Stimulated activated CD4-positive, alpha-beta T cell treated with anti-CD3 and anti-CD28 coated beads, Interleukin-4, amount 100 ng/mL, for 1 hour (primary cell): ENCODE measurements around the gene HSPB9.

ENCODE experiments used
- DNase-seq: peaks from one replicate; pipeline ENCODE4 v3.0.0-alpha.2; 2020

HSPB9 gene

DNA sequence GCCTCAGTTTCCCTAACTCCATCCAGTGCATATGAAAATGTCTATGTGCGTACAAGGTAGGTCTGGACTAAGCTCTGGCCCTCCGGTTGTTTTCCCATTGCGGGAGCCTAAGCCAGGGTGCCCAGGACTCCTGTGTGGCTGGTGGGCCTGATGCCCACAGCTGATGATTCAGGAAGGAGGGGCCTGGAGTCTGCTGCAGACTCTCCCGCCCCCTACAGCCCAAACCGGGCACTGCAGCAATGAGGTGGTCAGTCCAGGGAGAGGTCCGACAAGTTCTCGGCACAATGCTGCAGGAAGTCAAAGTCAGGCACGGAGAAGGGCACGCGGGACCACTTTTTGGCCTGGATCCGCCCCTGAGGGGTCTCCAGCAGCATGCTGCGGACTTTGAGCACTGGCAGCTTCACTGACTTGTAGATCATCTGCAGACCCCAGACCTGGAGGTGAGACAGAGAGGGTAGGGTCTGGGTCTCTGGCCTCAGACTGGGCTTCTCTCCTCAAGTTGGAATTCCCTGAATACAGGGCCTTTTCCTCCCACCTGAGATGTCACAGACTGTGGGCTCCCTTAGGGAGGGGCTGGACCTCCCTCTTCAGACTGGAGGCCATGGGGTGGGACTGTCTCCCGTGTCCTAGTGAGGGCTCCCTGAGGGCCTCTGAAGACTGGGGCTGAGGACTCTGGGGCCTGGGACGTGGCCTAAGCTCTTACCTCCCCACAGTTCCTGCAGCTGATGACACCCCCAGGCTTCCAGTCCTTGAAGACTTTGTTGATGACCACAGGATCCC lies 20.9 kb upstream of the HSPB9 start:
- DNase-seq, result peak; percentile 65

DNA sequence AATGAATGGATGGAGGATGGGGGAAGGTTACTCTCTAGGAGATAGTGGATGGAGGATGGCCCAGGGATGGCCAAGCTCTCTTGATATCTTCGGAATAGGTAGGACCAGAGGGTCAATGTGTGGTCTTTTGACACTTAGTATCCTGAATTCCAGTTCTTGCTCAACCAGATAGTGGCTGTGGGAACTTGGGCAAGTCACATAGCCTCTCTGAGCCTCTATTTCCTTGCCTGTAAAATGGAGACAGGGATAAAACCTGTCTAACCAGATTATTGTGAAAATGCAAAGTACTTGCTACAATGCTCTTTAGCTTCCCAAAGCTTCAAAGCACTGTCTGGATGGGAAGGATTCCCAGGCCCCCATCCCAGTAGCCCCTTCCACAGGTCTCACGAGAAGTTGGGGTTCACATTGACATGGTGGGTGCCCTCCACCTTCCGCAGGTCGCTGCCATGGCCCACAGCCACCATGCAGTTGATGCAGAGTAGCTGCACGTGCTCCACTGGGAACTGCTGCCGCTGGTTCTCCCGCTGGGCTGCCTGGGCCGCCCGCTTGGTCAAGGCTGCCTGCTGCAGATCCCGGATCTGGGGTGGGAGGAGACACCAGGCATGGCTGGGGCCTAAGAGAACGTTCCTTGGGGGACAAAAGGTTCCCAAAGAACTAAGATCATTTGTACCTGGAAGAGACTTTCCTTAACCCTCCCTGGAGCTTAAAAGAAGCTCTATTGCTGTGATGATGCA lies 19.2 kb upstream of the HSPB9 start:
- no peak for DNase-seq

DNA sequence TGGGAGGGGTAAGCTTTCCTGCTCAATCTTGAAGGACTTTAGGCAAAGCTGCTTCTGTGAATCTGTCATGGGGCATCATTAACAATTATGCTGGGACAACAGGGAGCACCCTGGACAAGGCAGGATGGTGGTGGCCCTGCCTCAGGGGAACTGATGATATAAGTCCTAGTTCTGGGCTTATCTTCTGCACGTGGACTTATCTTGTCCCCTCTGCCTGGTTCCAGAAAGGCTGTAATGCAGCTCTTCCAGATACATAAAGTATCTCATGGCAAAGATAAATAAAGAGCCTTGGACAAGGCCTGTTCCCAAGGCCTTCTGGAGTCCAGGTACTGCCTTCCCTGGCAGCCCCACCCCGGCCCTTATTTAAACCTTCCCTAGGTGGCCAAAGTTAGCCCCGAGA lies 18.3 kb upstream of the HSPB9 start:
- no peak for DNase-seq

DNA sequence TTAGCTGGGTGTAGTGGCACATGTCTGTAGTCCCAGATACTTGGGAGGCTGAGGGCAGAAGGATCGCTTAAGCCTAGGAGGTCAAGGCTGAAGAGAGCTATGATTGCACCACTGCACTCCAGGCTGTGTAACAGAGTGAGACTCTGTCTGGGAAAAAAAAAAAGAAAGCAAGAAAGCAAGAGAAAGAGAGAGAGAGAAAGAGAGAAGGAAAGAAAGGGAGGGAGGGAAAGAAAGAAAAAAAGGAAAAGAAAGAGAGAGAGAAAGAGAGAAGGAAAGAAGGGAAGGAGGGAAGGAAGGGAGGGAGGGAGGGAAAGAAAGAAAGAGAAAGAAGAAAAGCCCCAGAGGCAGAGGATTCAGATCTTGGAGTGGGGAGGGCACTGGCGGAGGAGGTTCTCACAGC lies 16.6 kb upstream of the HSPB9 start:
- no peak for DNase-seq

DNA sequence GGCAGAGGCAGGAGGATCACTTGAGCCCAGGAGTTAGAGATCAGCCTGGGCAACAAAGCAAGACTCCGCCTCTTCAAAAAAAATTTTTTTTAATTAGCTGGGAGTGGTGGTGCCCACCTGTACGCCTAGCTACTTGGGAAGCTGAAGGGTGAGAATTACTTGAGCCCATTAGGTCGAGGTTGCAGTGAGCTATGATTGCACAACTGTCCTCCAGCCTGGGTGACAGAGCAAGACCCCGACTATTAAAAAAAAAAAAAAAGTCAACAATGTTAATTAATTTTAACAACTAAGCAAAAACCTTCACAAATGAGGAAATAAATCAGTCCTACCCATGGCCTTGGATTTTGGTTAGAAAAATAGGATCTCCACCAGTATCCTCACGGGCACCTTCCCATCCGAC lies 15.5 kb upstream of the HSPB9 start:
- DNase-seq, result no peak

DNA sequence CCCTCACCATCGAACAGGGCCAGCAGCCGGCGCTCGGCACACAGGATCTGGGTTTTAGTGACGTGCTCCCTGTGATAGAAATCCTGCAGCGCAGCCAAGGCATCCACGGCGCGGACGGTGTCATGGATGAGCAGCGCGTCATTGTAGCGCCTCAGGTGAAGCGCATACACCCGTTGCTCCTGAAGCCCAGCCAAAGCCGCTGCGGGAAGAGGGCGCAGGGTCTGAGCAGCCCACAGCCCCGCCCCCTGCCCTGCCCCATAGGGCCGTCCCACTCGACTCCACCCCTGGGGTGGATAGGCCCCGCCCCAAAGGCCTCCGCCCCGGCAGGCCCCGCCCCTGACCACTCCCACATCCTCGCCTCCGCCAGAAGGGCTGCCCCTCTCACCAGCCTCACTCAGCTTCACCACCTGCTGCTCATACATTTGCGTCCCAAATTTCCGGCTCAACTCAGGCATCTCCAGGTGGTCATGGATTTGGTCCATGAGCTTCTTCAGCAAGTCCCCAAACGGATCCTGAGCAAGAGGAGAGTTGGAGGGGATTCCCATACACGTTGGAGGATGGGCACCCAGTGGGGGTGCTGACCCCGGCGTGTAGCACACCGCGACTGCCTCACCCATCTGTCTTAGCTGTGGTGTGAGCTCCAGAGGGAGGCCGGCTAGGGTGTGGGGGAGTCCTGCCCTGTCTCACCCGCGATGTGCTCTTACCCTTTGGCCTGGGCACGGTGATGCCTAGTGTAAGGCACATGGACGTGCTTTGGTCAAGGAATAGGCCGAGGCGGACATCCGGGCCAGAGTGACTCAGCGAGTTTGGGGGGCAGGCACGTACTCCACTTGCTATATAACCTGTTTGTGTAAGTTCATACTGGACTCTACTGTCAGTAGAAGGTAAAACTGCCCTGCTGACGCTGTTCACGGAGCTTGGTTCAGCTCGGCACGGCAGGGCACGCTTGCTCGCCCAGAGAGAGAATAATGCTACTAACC lies 14.7 kb upstream of the HSPB9 start:
- peak; percentile 89 for DNase-seq

DNA sequence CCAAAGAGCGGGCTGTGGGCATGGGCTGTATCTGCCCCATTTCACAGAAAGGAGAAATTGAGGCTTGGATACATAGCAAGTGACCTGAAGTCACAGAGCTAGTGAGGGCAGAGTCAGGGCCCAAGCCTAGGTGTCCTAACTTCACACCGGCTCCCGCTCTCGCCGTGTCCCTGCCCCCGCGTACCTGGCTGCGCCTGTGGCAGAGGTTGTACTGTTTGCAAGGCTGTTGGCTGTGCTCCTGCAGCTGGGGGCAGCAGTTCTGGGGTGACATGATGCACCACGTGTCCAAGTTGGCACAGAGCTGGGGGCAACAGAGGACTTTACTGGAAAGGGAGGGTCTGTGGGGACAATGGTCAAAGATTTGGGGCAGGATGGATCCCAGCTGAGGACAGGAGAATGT lies 13.5 kb upstream of the HSPB9 start:
- no peak for DNase-seq

DNA sequence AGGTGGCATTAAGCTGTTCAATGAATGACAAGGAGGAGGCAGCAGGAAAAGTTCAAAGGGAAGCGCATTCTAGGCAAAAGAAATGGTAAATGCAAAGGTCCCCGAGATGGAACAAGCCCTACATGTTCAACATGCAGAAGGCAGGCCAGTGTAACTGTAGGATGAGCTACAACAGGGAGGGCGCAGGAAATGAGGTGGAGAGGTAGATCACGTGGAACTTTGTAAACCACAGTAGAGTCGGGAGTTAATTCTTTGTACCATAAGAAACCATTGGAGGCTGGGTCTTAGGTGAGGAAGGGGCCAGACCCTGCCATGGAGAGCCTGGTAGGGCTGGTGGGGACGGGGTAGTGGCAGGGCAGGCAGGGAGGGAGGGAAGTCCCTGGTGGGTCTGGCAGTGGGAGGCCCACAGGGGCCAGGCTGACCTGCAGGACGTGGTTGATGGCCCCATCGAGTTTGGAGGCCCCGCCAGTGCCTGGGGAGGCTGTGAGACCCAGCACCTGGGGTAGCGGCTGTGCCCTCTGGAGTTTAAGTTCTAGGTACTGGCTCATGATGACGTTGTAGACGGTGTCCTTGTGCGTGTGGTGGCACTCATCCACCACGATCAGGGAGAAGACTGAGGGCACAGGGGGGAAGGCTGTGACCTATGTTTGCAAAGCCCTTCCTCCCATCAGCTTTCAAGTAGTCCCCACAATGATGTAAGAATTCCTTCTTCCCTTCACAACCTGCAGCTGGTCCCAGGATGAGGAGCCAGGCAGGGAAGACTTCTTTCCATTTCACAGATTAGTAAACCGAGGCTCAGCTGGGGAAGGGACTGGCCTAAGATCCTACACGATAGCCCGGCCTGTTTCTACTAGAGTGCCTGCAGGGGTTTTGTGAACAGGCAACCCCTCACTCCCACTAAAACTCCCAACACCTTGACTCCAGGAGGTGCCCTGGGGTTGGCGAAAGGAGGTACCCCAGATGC lies 12.0 kb upstream of the HSPB9 start:
- DNase-seq, result no peak

DNA sequence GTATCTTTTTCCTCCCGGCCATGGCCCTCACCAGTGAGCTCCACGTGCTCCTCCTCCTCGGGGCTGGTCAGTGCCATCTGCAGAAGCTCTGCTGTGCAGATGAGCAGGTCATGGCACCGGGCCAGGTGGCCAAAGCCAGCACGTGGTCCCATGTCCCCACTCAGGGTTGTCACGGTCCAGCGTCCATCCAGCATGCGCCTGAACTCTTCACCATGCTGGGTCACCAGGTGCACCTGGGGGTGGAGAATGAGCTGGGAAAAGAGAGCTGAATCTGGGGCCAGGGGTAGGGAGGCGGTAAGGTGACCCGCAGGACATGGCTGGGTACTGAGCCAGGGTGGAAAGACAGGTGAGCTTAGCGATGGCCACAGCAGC lies 11.4 kb upstream of the HSPB9 start:
- no peak for DNase-seq

DNA sequence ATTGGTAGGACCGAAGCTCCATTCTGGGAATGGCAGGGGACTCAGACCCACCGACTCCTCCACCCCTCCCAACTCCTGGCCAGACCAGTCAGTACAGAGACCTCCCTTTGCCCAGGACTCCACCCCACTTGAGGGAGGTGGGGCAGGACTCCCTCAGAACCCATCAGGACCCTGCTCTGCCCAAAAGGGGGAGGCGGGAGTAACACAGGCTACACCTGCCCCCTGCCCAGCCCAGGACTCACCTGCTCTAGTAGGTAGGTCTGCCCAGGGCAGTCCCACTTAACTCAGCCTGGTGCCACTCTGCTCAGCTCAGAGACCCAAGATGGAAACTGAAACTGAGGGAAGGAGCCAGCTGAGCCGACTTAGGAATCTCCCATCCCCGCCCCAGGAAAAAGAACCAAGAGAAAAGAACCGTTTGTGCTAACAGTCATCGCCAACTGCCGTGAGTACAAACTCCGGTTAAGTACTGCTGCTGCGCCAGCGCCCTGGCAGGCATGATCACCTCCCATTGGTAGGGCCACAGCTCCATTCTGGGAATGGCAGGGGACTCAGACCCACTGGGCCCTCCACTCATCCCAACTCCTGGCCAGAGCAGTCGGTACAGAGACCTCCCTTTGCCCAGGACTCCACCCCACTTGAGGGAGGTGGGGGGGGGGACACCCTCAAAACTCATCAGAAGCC lies 10.6 kb upstream of the HSPB9 start:
- DNase-seq, result peak; percentile 34

DNA sequence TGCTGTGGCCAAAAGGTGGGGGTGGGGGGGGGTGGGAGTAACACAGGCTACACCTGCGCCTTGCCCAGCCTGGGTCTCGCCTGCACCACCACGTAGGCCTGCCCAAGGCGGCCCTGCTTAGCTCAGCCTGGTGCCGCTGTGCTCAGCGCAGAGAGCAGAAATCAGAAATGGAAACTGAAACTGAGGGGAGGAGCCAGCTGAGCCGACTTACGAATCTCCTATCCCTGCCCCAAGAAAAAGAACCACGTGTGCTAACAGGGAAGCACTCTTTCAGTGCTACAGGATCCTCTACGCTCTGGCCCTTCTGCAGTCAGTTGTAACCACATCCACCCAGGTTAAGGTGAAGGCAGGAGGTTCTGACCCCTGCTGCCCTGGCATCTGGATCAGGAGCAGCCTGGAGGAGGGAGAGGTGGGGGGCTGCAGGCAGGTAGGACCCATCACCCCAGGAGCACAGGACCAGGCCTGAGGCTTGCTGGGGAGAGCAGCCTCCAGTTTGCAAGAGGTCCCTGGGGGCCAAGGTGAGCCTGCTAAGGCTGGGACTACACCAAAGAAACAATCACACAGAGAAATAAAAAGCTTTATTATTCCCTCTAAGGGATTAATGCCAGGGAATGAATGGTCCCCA lies 9.9 kb upstream of the HSPB9 start, which contains the start of gene DHX58:
TSS of gene DHX58 (minus strand) at position 163 of the 625 bp plus-strand sequence. CDS start 822 bp downstream, outside the sequence.
- peak; percentile 70 for DNase-seq

DNA sequence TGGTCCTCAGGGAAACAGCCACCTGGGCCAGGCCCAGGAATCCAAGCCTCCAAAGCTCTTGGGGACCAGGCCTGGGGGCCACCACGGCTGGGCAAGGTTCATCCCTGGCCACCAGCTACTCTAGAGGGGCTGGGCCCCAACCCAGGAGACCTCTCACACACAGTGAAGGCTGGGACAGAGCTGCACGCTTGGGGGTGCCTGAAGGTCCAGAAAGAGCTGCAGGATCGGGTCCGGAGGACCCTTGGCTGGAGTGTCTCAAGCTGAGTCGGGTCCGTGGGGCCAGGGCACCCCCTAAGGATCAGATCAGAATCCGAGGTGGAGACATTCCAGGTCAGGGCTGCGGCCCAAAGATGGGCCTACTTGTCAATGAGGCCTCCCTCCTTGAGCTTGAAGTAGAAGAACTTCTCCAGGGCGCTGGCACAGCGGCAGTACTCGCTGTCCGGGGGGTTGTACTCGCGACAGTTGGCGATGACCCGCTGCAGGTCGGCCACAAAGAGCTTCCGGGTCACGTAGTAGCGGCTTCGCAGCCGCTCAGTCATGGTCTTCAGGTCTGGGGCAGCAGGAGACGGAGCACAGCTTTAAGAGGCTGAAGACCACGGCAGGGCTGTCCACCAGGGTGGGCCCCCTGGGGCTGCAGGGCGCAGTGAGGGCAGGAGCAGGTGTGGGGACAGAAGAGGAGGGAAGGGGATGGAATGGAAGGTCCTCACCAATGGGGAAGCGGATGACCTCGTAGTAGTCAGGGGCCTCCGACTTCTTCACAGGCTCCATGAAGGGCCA lies 9.1 kb upstream of the HSPB9 start:
- DNase-seq, result no peak

DNA sequence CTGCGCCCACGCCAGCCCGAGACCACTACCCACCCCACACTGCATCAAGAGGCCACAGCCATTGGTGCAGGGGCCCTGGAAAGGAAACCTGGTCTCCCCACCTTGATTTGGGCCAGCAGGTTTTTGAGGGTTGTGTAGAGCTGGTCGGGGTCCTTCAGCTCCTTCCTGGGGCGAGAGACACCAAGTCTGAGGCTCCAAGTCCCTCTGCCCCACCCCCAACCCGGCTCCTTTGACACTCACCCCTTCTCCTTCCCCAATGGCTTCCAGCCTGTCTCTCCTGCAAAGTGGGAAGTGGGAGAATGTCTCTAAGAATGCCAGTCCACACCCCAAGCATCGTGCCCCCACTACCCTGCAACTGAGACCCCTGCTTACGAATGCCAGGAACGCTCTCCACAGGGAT lies 8.5 kb upstream of the HSPB9 start:
- DNase-seq, result no peak

DNA sequence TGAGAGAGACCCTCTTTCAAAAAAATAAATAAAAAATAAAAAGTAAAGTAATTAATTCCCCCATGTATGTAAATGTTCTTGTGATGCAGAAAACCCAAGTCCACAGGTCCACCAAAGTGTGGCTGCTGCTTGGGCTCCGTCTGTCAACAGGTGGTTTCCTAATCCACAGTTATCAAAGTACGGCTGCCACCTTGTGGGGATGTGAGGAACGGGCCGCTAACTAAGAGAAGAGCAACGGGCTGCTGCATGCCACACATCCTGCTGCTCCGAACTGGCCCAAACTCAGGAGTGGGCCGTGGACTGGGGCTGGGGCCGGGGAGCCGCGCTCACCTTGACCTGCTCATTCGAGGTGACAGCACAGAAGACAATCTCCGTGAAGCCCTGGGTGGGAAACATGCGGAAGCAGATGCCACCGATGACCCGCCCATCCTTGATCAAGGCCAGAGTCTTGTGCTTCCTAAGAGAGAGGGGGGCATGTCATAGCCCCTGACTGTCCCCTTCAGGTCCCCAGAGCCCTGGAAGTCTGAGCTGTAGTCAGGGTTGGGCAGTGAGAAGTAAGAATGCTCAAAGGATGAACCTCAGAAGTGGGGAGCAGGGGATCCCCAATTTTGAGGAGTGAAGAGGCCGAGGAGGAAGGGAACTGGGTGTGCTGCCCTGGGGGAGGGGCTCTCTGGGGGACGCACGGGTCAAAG lies 5.8 kb upstream of the HSPB9 start:
- DNase-seq, result peak; percentile 79

DNA sequence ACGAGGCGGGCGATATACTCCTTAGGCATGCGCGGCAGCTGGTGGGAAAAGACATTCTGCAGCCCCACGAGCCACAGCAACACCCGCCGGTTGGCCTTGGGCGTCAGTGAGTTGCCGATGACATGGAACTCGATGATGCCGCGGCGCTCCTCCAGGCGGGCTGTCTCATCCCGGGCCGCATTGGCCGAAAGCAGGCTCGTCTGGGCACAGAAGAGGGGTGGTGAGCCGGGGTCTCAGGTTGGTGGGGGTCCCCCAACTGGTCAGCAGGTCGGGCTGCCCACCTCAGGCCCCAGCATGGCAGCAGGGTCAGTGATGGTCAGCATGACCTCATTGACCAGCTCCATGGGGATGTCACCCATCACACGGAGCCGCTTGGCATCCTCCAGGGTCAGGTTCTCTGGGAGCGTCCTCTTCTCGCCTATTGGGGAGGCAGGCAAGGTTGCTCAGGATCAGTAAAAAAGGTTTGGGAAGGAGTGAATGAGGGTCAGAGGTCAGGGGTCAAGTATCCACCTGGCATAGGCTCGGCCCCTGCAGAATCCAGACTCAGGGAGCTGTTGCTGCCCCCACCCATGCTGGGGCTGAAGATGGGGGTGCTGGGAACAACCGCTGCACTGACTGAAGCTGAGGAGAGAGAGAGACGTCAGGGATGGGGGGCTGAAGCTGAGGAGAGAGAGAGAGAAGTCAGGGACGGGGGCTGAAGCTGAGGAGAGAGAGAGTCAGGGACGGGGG lies 5.0 kb upstream of the HSPB9 start:
- DNase-seq, result no peak

DNA sequence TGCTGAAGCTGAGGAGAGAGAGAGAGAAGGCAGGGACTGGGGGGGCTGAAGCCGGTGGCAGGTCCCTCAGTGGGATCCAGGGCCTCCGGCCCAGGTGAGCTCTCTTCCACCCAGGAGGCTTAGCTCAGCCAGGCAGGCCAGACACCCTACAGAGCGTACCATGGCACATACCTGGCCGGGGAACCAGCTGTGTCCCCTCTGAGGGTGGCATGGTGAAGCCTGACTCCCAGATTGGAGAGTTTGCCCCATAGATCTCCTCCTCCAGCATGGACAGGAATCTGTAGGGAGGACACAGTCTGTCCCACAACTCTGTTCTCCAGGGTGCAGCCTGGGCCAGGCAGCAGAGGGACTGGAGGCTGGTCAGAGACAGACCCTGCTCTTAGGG lies 4.5 kb upstream of the HSPB9 start:
- no peak for DNase-seq

DNA sequence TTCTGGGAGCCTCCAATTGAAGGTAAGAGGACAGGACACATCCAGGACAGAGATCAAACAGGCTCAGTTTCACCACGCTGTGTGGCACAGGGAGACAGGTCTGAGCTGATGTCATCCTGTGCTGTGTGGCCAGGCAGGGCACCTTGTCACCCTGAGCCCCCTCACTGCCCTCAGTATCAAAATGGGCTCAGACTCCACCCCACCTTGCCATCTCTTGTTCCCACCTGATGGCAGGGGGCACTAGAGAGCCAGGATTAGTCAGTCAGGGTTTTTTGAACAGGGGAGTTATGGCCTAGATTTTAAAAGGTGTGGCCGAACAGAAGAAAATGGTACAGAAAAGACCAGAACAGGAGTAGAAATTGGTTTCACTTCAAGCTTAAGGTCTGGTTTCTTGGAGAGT lies 4.1 kb upstream of the HSPB9 start:
- peak; percentile 49 for DNase-seq

DNA sequence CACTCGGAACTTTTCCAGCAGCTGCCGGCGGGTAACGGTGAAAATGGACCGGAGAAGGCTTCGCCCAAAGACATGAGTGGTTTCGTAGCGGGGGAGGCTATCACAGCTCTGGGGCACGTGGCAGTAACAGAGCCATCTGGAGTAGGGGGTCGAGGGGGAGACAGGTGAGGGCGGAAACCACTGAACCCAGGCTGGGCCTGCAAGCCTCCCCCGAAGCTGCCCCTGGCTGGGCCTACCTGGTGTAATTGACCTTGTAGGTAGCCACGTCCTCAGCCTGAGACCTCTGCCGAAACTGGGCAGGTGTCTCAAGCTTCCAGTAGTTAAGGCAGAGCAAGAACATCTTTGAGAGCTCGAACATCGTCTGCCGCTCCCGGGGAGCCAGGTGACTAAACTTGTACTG lies 3.3 kb upstream of the HSPB9 start:
- DNase-seq, result no peak
